ENCODE data around the gene TBC1D17.

TBC1D17 gene

GRCh38 chr19:49862391-49863253 lies 14.9 kb upstream of the TBC1D17 start:
- no peak for DNase-seq

- DNase-seq = no peak
Observed at GRCh38 chr19:49863254-49863934, 14.1 kb upstream of the TBC1D17 start.

- no peak for DNase-seq
Observed at GRCh38 chr19:49863935-49864320, 13.6 kb upstream of the TBC1D17 start.

GRCh38 chr19:49864890-49865289 lies 12.6 kb upstream of the TBC1D17 start:
- DNase-seq = no peak

GRCh38 chr19:49866933-49867782 lies 10.3 kb upstream of the TBC1D17 start, which contains the start of gene PNKP:
PNKP (minus strand) TSS chr19:49867576; CDS start chr19:49867204, 372 bp downstream.
- DNase-seq = peak; percentile 97

GRCh38 chr19:49869009-49869483 lies 8.5 kb upstream of the TBC1D17 start:
- DNase-seq = no peak

- DNase-seq = peak; percentile 98
Observed at GRCh38 chr19:49869484-49870308, 7.8 kb upstream of the TBC1D17 start.

GRCh38 chr19:49870309-49870901 lies 7.1 kb upstream of the TBC1D17 start:
- DNase-seq = no peak

- no peak for DNase-seq
Observed at GRCh38 chr19:49871349-49871985, 6.0 kb upstream of the TBC1D17 start.

- no peak for DNase-seq
Observed at GRCh38 chr19:49872245-49873128, 5.0 kb upstream of the TBC1D17 start.

GRCh38 chr19:49873129-49873521 lies 4.4 kb upstream of the TBC1D17 start:
- DNase-seq = no peak

GRCh38 chr19:49873834-49874233 lies 3.7 kb upstream of the TBC1D17 start:
- DNase-seq = no peak

- no peak for DNase-seq
Observed at GRCh38 chr19:49874503-49875157, 2.9 kb upstream of the TBC1D17 start.

- no peak for DNase-seq
Observed at GRCh38 chr19:49875177-49875576, 2.3 kb upstream of the TBC1D17 start.

- DNase-seq = peak; percentile 84
Observed at GRCh38 chr19:49875857-49876421, 1.6 kb upstream of the TBC1D17 start.

GRCh38 chr19:49876422-49877019 lies 981 bp upstream of the TBC1D17 start:
- DNase-seq = peak; percentile 98

- no peak for DNase-seq
Observed at GRCh38 chr19:49877879-49878743, 609 bp downstream of the TBC1D17 start.

- no peak for DNase-seq
Observed at GRCh38 chr19:49878744-49879070, 1.2 kb downstream of the TBC1D17 start.
